Stomach (tissue), 9 donors: ENCODE data around the gene RNF182. TPM values are rescaled to one million over a fixed set of nuclear protein-coding genes. Genes with fewer than 3 reads are reported as not detected.
"Not testable (repeated sequence)": the region's sequence is repeated elsewhere in the genome, so short reads cannot be mapped to it uniquely, and the experiment has no call there.

Experiments used
- DNase-seq, 2 donors: peaks; one replicate each; pipeline versions ENCODE4 v3.0.0 to v3.0.0-alpha.2; 2013 to 2019
- H3K27ac ChIP-seq, 5 donors: fragments of 200-600 bp in 4 of 5; sonication (generic) in 4 of 5; one replicate each; pipeline ENCODE4 v1.5.1; 2013 to 2019; ENCODE audit warnings: mild to moderate bottlenecking in 1 of 5, moderate library complexity in 1 of 5
- H3K27me3 ChIP-seq, 3 donors: fragments of 200-600 bp; sonication (generic); one replicate each; pipeline ENCODE4 v1.5.1; 2017 to 2019; ENCODE audit warnings: mixed run types in 1 of 3
- H3K36me3 ChIP-seq, 4 donors: fragments of 200-600 bp; sonication (generic); 1 replicate in 3 of 4; 2 replicates in 1 of 4; pipeline ENCODE4 v1.5.1; 2016 to 2019
- H3K4me1 ChIP-seq, 4 donors: fragments of 200-600 bp; sonication (generic); one replicate each; pipeline ENCODE4 v1.5.1; 2016 to 2019
- H3K4me3 ChIP-seq, 4 donors: fragments of 200-600 bp; sonication (generic) in 3 of 4; one replicate each; pipeline ENCODE4 v1.5.1; 2016 to 2019; ENCODE audit warnings: mild to moderate bottlenecking in 1 of 4
- H3K9me3 ChIP-seq, 4 donors: fragments of 200-600 bp; sonication (generic); one replicate each; pipeline ENCODE4 v1.5.1; 2016 to 2019
- CTCF ChIP-seq, 7 experiments: fragments of 450-650 bp in 4 of 7; fragments of 200-600 bp in 3 of 7; sonication (generic) in 3 of 7; IDR thresholded peaks; one replicate each; pipeline ENCODE4 v1.5.1; 2016 to 2019; ENCODE audit warnings: antibody characterized with exemption in 7 of 7, control low read depth in 2 of 7, mild to moderate bottlenecking in 1 of 7
- EP300 ChIP-seq: sonication (generic); formaldehyde crosslinking; IDR thresholded peaks from one replicate; pipeline ENCODE4 v1.6.1; 2017; ENCODE audit warnings: antibody characterized with exemption
- POLR2A ChIP-seq, 4 donors: fragments of 450-650 bp; IDR thresholded peaks; one replicate each; pipeline ENCODE4 v1.6.1; 2016; ENCODE audit warnings: antibody characterized with exemption in 4 of 4, control low read depth in 2 of 4, mild to moderate bottlenecking in 1 of 4, moderate library complexity in 1 of 4
- POLR2AphosphoS5 ChIP-seq, 3 donors: sonication (generic); formaldehyde crosslinking; IDR thresholded peaks; one replicate each; pipeline ENCODE4 v1.6.1; 2016; ENCODE audit warnings: antibody characterized with exemption in 3 of 3
- WGBS, 5 donors: extraction: QIAGEN DNeasy Blood & Tissue Kit in 3 of 5; methylation state at CpG; one replicate each; pipeline versions ENCODE4 v1.1.5 to v1.1.7; 2013 to 2018; 5-methylcytosine and 5-hydroxymethylcytosine counted together
- intact Hi-C: fragments of 100-400 bp; cut with DNase I; formaldehyde crosslinking; loops from one replicate; pipeline ENCODE4 v1.15.1; 2023; ENCODE audit warnings: low total_unique reads
- polyA plus RNA-seq, 3 donors: library from polyadenylated mRNA; stranded (reverse); fragments of 200-250 nt; gene quantifications; one replicate each; pipeline ENCODE4 v1.2.3, GENCODE V29; 2013
- total RNA-seq, 5 donors: library from RNA; depleted of rRNA; stranded (reverse); fragments of >200 nt; gene quantifications; one replicate each; pipeline versions ENCODE4 v1.1.0 to v1.2.3, GENCODE V29; 2014 to 2016
- donor health status: healthy with polysubstance abuse.
- donor health status: Bipolar disorder and iron deficiency.
- donor health status: healthy.

Gene RNF182
- total and polyA plus RNA-seq, 8 donors = 0.10 to 0.18 TPM; not detected in 6

- Histone ChIP-seq H3K36me3 (no peaks in the 10 kb centered on the region), H3K27me3 (peaks cover 0 to 9% (median 0%) of the 10 kb centered on the region in 3 donors), H3K4me1 (peaks cover 0 to 5% (median 0%) of the 10 kb centered on the region in 4 donors), H3K4me3 (no peak overlapping the region), H3K9me3 (peaks cover 0 to 7% (median 2%) of the 10 kb centered on the region in 4 donors), H3K27ac (no peak overlapping the region)
- TF ChIP-seq POLR2AphosphoS5 (IDR thresholded peaks at IDR 0.05) = no peak
- TF ChIP-seq CTCF (IDR thresholded peaks at IDR 0.05) = no peak
- no peak for TF ChIP-seq POLR2A (IDR thresholded peaks at IDR 0.05)
- TF ChIP-seq EP300 = no peak
- WGBS, 5 donors = 77 to 85% (median 83%) methylated on average over 12 of the region's 12 CpGs
- intact Hi-C loops = no loop called here
- no peak for DNase-seq
Measured at GRCh38 chr6:14016432-14016831, 91.7 kb downstream of the RNF182 start.

- intact Hi-C loops = no loop called here
- no peak overlapping the region for H3K27ac ChIP-seq
- WGBS, 5 donors = 41 to 57% (median 44%) methylated on average over 5 of the region's 5 CpGs
- H3K27me3 ChIP-seq = peaks cover 0 to 8% (median 0%) of the 10 kb centered on the region in 3 donors
- H3K36me3 ChIP-seq = no peaks in the 10 kb centered on the region
- H3K9me3 ChIP-seq = peaks cover 0 to 7% (median 2%) of the 10 kb centered on the region in 4 donors
- peak in 1 of 2 donors; percentile 27 for DNase-seq
- H3K4me1 ChIP-seq = peaks cover 0 to 5% (median 0%) of the 10 kb centered on the region in 4 donors
- no peak for TF ChIP-seq POLR2AphosphoS5 (IDR thresholded peaks at IDR 0.05)
- no peak for TF ChIP-seq CTCF (IDR thresholded peaks at IDR 0.05)
- TF ChIP-seq EP300 = no peak
- no peak for TF ChIP-seq POLR2A (IDR thresholded peaks at IDR 0.05)
- H3K4me3 ChIP-seq = no peak overlapping the region
Measured at GRCh38 chr6:14016935-14017625, 92.3 kb downstream of the RNF182 start.

- TF ChIP-seq EP300 (no peak), POLR2AphosphoS5 (IDR thresholded peaks at IDR 0.05) (no peak)
- Histone ChIP-seq H3K9me3 (no peaks in the 10 kb centered on the region), H3K4me3 (no peak overlapping the region), H3K4me1 (peaks cover 0 to 5% (median 0%) of the 10 kb centered on the region in 4 donors), H3K27ac (no peak overlapping the region), H3K27me3 (peaks cover 0 to under 1% (median 0%) of the 10 kb centered on the region in 3 donors), H3K36me3 (no peaks in the 10 kb centered on the region)
- intact Hi-C loops = no loop called here
- DNase-seq = no peak
- WGBS, 5 donors = 90 to 95% (median 91%) methylated on average over 10 to 46 of the region's 46 CpGs
Measured at GRCh38 chr6:14017626-14018475, 93.1 kb downstream of the RNF182 start.

GRCh38 chr6:14018559-14018958 lies 93.8 kb downstream of the RNF182 start:
- 87 to 94% (median 91%) methylated on average over 6 of the region's 6 CpGs for WGBS, 5 donors

GRCh38 chr6:14020551-14020950 lies 95.8 kb downstream of the RNF182 start:
- H3K27ac ChIP-seq = no peak overlapping the region
- DNase-seq = no peak
- no peak overlapping the region for H3K4me3 ChIP-seq
- peaks cover 0 to 5% (median 0%) of the 10 kb centered on the region in 4 donors for H3K4me1 ChIP-seq
- TF ChIP-seq EP300 (no peak), CTCF (IDR thresholded peaks at IDR 0.05) (no peak), POLR2A (IDR thresholded peaks at IDR 0.05) (no peak), POLR2AphosphoS5 (IDR thresholded peaks at IDR 0.05) (no peak)
- WGBS, 5 donors = 83 to 94% (median 92%) methylated on average over 2 of the region's 2 CpGs
- peaks cover 0 to 3% (median 0%) of the 10 kb centered on the region in 3 donors for H3K27me3 ChIP-seq
- no peaks in the 10 kb centered on the region for H3K9me3 ChIP-seq
- intact Hi-C loops = no loop called here
- no peaks in the 10 kb centered on the region for H3K36me3 ChIP-seq

More at GRCh38 chr6:14018559-14018958, 93.8 kb downstream of the RNF182 start:
- H3K9me3 ChIP-seq, DNase-seq, intact Hi-C loops, H3K4me3 ChIP-seq, H3K27me3 ChIP-seq, H3K27ac ChIP-seq, H3K4me1 ChIP-seq, H3K36me3 ChIP-seq: not testable (repeated sequence)
